Upper lobe of right lung (tissue), 1 donor: ENCODE results near the gene TARP.

Experiments
- ATAC-seq: fragments of 200-7000 bp; cut with Tn5 transposase; one replicate; pipeline ENCODE4 v1.9.1; 2020; ENCODE audit warnings: mild to moderate bottlenecking, moderate library complexity
- DNase-seq: peaks from one replicate; pipeline ENCODE4 v3.0.0-alpha.2; 2020
- H3K27ac ChIP-seq: fragments of 200-600 bp; one replicate; pipeline ENCODE4 v1.8.0; 2022
- H3K27me3 ChIP-seq: fragments of 200-600 bp; one replicate; pipeline ENCODE4 v1.8.0; 2022; ENCODE audit warnings: mild to moderate bottlenecking
- H3K36me3 ChIP-seq: fragments of 200-600 bp; one replicate; pipeline ENCODE4 v1.8.0; 2022
- H3K4me1 ChIP-seq: fragments of 200-600 bp; one replicate; pipeline ENCODE4 v1.8.0; 2022
- H3K4me3 ChIP-seq: fragments of 200-600 bp; one replicate; pipeline ENCODE4 v1.8.0; 2022; ENCODE audit warnings: mild to moderate bottlenecking
- H3K9me3 ChIP-seq: fragments of 200-600 bp; one replicate; pipeline ENCODE4 v1.8.0; 2022
- CTCF ChIP-seq: fragments of 200-600 bp; IDR thresholded peaks from one replicate; pipeline ENCODE4 v1.8.0; 2022; ENCODE audit warnings: antibody characterized with exemption
- intact Hi-C: fragments of 100-400 bp; cut with DNase I; formaldehyde crosslinking; loops from one replicate; pipeline ENCODE4 v1.11.0; 2022
- donor health status: DM: no; HTN: yes; CAD: no; lungs with severe emphysema.

Gene TARP

GRCh38 chr7:38319873-38320272 lies 46.4 kb upstream of the TARP start:
- no peaks in the 10 kb centered on the region for H3K36me3 ChIP-seq
- H3K9me3 ChIP-seq: no peaks in the 10 kb centered on the region
- TF ChIP-seq CTCF: no peak
- intact Hi-C loops: no loop called here
- H3K4me1 ChIP-seq: no peaks in the 10 kb centered on the region
- H3K27ac ChIP-seq: no peak overlapping the region
- H3K4me3 ChIP-seq: no peak overlapping the region
- H3K27me3 ChIP-seq: no peaks in the 10 kb centered on the region
- no peak for ATAC-seq
- DNase-seq: no peak

GRCh38 chr7:38318803-38319416 lies 45.5 kb upstream of the TARP start:
- no peak for DNase-seq
- no peaks in the 10 kb centered on the region for H3K4me1 ChIP-seq
- no peak overlapping the region for H3K27ac ChIP-seq
- H3K36me3 ChIP-seq: no peaks in the 10 kb centered on the region
- H3K9me3 ChIP-seq: no peaks in the 10 kb centered on the region
- no peak overlapping the region for H3K4me3 ChIP-seq
- no peaks in the 10 kb centered on the region for H3K27me3 ChIP-seq
- peak; percentile 63 for TF ChIP-seq CTCF
- intact Hi-C loops: no loop called here
- peak; percentile 88 for ATAC-seq

GRCh38 chr7:38318241-38318640 lies 44.8 kb upstream of the TARP start:
- Histone ChIP-seq H3K4me3 (no peak overlapping the region), H3K36me3 (no peaks in the 10 kb centered on the region), H3K27ac (no peak overlapping the region), H3K4me1 (no peaks in the 10 kb centered on the region), H3K9me3 (no peaks in the 10 kb centered on the region), H3K27me3 (no peaks in the 10 kb centered on the region)
- DNase-seq: no peak
- peak; percentile 41 for ATAC-seq
- no peak for TF ChIP-seq CTCF
- intact Hi-C loops: no loop called here

GRCh38 chr7:38317515-38317914 lies 44.1 kb upstream of the TARP start:
- H3K4me3 ChIP-seq: no peak overlapping the region
- intact Hi-C loops: no loop called here
- no peaks in the 10 kb centered on the region for H3K9me3 ChIP-seq
- no peaks in the 10 kb centered on the region for H3K27me3 ChIP-seq
- H3K4me1 ChIP-seq: no peaks in the 10 kb centered on the region
- ATAC-seq: peak; percentile 51
- TF ChIP-seq CTCF: no peak
- H3K27ac ChIP-seq: no peak overlapping the region
- no peak for DNase-seq
- no peaks in the 10 kb centered on the region for H3K36me3 ChIP-seq

GRCh38 chr7:38316733-38317360 lies 43.4 kb upstream of the TARP start:
- DNase-seq (no peak), ATAC-seq (no peak)
- Histone ChIP-seq H3K27ac (no peak overlapping the region), H3K4me1 (no peaks in the 10 kb centered on the region), H3K4me3 (no peak overlapping the region), H3K9me3 (no peaks in the 10 kb centered on the region), H3K36me3 (no peaks in the 10 kb centered on the region), H3K27me3 (no peaks in the 10 kb centered on the region)
- TF ChIP-seq CTCF: no peak
- intact Hi-C loops: no loop called here
